GM23248 (cell line): ENCODE measurements around the gene PAGE2B.

Experiments used
- EZH2 ChIP-seq: fragments of 200-600 bp; sonication (generic); IDR thresholded peaks from 2 replicates; pipeline ENCODE4 v1.6.1; 2018; ENCODE audit warnings: antibody characterized with exemption, mild to moderate bottlenecking; ENCODE audit not compliant: insufficient read depth, poor library complexity, severe bottlenecking
- EZH2phosphoT487 ChIP-seq: fragments of 200-600 bp; sonication (generic); IDR thresholded peaks from 2 replicates; pipeline ENCODE4 v1.6.1; 2018; ENCODE audit warnings: antibody characterized with exemption, moderate library complexity, mild to moderate bottlenecking, low read depth; ENCODE audit not compliant: insufficient read depth

GRCh38 chrX:55111578-55112254, 36.9 kb downstream of the PAGE2B start:
- TF ChIP-seq EZH2, result no peak
- TF ChIP-seq EZH2phosphoT487, result no peak
